Measurements from ENCODE around the gene RNF220. TPM values are rescaled to one million over a fixed set of nuclear protein-coding genes. Genes with fewer than 3 reads are reported as not detected.
A peak's percentile ranks its signal among the peaks of the same experiment; 100 is the strongest.

RNF220 gene
- polyA plus RNA-seq, 1 of the 3 experiments (the other 2 are of a cell fraction), result 83.7 TPM

- whole genome bisulfite sequencing (ENCODE audit: low lambda C conversion rate), result 26% methylated on average over 12 of the region's 12 CpGs
Measured at GRCh38 chr1:44401256-44402228, 3.5 kb upstream of the RNF220 start.

GRCh38 chr1:44405798-44406736 lies 1.0 kb downstream of the RNF220 start:
- Histone ChIP-seq H3F3A (replicated peaks; ENCODE audit: insufficient read depth) (no peaks in the 10 kb centered on the region), H3K9ac (no peak overlapping the region), H3K4me3 (ENCODE audit: low read depth in 2 of 2, low read length in 1 of 2) (peak overlapping the region; percentile 28; a peak in 2 of 4 replicates), H3K9me3 (no peaks in the 10 kb centered on the region), H3K27me3 (ENCODE audit: insufficient read depth) (peaks cover 90% of the 10 kb centered on the region), H3K79me2 (ENCODE audit: insufficient read depth) (no peaks in the 10 kb centered on the region), H4K20me1 (ENCODE audit: insufficient read depth) (peaks cover 6% of the 10 kb centered on the region; the same call in 1 of the 2 replicates), H3K4me2 (peak overlapping the region; percentile 69; the same call in 1 of the 2 replicates), H3K36me3 (replicated peaks in 1 of 2; ENCODE audit: control insufficient read depth in 1 of 2, insufficient read depth in 2 of 2, low read length in 1 of 2) (no peaks in the 10 kb centered on the region), H3K4me1 (ENCODE audit: control insufficient read depth in 1 of 2, insufficient read depth in 2 of 2, low read depth in 1 of 2, low read length in 1 of 2) (peaks cover 0 to 10% of the 10 kb centered on the region in 2 experiments; a peak in 1 of 4 replicates), H3K9me2 (no peaks in the 10 kb centered on the region), H3K27ac (ENCODE audit: low read depth in 2 of 2, low read length in 1 of 2) (no peak overlapping the region), H2AFZ (ENCODE audit: low read depth) (no peak overlapping the region)
- WGBS (ENCODE audit: low lambda C conversion rate), result 2% methylated on average over 44 of the region's 66 CpGs
- CTCF ChIA-PET, result interaction anchor here (0.6 kb wide), 1 partner anchor 11 kb away, joined by 3 read pairs; no protein-coding TSS in a partner anchor
- TF ChIP-seq EZH2phosphoT487 (IDR thresholded peaks at IDR 0.05; ENCODE audit: borderline replicate concordance, low read depth), result peak; percentile 93; the same call in 1 of the 2 replicates
- TF ChIP-seq MAX (IDR thresholded peaks at IDR 0.05; ENCODE audit: low read depth), result no peak
- POLR2A ChIA-PET, result no interaction called here
- DNase-seq, result peak; percentile 56

More at GRCh38 chr1:44401256-44402228, 3.5 kb upstream of the RNF220 start:
- no peaks in the 10 kb centered on the region for H3K9me2 ChIP-seq
- H3K9me3 ChIP-seq, result no peaks in the 10 kb centered on the region
- H4K20me1 ChIP-seq (ENCODE audit: insufficient read depth), result no peaks in the 10 kb centered on the region
- no peak overlapping the region for H3K4me3 ChIP-seq (ENCODE audit: low read depth in 2 of 2, low read length in 1 of 2)
- H3K4me1 ChIP-seq (ENCODE audit: control insufficient read depth in 1 of 2, insufficient read depth in 2 of 2, low read depth in 1 of 2, low read length in 1 of 2), result peaks cover 0 to 10% of the 10 kb centered on the region in 2 experiments; a peak in 1 of 4 replicates
- H2AFZ ChIP-seq (ENCODE audit: low read depth), result no peak overlapping the region
- H3K27ac ChIP-seq (ENCODE audit: low read depth in 2 of 2, low read length in 1 of 2), result no peak overlapping the region
- ChIA-PET CTCF (no interaction called here), POLR2A (no interaction called here)
- peaks cover 75% of the 10 kb centered on the region for H3K27me3 ChIP-seq (ENCODE audit: insufficient read depth)
- no peaks in the 10 kb centered on the region for H3K36me3 ChIP-seq (replicated peaks in 1 of 2; ENCODE audit: control insufficient read depth in 1 of 2, insufficient read depth in 2 of 2, low read length in 1 of 2)
- no peak for TF ChIP-seq JUND (IDR thresholded peaks at IDR 0.05)
- TF ChIP-seq, protein P1, sequence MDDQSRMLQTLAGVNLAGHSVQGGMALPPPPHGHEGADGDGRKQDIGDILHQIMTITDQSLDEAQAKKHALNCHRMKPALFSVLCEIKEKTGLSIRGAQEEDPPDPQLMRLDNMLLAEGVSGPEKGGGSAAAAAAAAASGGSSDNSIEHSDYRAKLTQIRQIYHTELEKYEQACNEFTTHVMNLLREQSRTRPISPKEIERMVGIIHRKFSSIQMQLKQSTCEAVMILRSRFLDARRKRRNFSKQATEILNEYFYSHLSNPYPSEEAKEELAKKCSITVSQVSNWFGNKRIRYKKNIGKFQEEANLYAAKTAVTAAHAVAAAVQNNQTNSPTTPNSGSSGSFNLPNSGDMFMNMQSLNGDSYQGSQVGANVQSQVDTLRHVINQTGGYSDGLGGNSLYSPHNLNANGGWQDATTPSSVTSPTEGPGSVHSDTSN (IDR thresholded peaks at IDR 0.05), result no peak
- no peak for TF ChIP-seq FOXJ3 (CRISPR knock-in tag; IDR thresholded peaks at IDR 0.05)
- no peak for TF ChIP-seq SIN3A (IDR thresholded peaks at IDR 0.05; ENCODE audit: borderline replicate concordance, low read depth, low read length)
- no peaks in the 10 kb centered on the region for H3F3A ChIP-seq (replicated peaks; ENCODE audit: insufficient read depth)
- no peak overlapping the region for H3K9ac ChIP-seq
- no peak for DNase-seq
- no peaks in the 10 kb centered on the region for H3K79me2 ChIP-seq (ENCODE audit: insufficient read depth)
- no peak overlapping the region for H3K4me2 ChIP-seq

All from SK-N-SH (cell line).